Posterior cingulate gyrus (tissue), 11 donors: ENCODE data around the gene MORN5.

Experiments
- DNase-seq, 10 donors: peaks; one replicate each; pipeline versions ENCODE4 v3.0.0 to v3.0.0-alpha.2; 2020 to 2021; ENCODE audit warnings: mixed read lengths in 3 of 10
- intact Hi-C: fragments of 100-400 bp; cut with DNase I; formaldehyde crosslinking; loops from one replicate; pipeline ENCODE4 v1.15.1; 2023

MORN5 gene

GRCh38 chr9:122184551-122184950 is 24.8 kb downstream of the MORN5 start:
- DNase-seq: no peak
- intact Hi-C loops: no loop called here

GRCh38 chr9:122186301-122186700 is 26.6 kb downstream of the MORN5 start:
- intact Hi-C loops: no loop called here
- DNase-seq: no peak

GRCh38 chr9:122186777-122187470 is 27.2 kb downstream of the MORN5 start:
- intact Hi-C loops: no loop called here

GRCh38 chr9:122188369-122188768 is 28.7 kb downstream of the MORN5 start:
- DNase-seq: peak in 1 of 10 donors; percentile 34
- intact Hi-C loops: no loop called here

More at GRCh38 chr9:122186777-122187470, 27.2 kb downstream of the MORN5 start:
- no peak for DNase-seq

- DNase-seq: peak in 5 of 10 donors; percentile 15 to 89 (median 58)
Observed at GRCh38 chr9:122190597-122191381, 31.1 kb downstream of the MORN5 start.

GRCh38 chr9:122191584-122191983 is 31.9 kb downstream of the MORN5 start:
- intact Hi-C loops: no loop called here
- DNase-seq: peak in 1 of 10 donors; percentile 46

More at GRCh38 chr9:122190597-122191381, 31.1 kb downstream of the MORN5 start:
- intact Hi-C loops: no loop called here

- intact Hi-C loops: no loop called here
- DNase-seq: peak in 1 of 10 donors; percentile 46
Observed at GRCh38 chr9:122192261-122192875, 32.7 kb downstream of the MORN5 start.

GRCh38 chr9:122192914-122193525 is 33.3 kb downstream of the MORN5 start:
- intact Hi-C loops: no loop called here
- DNase-seq: peak in 1 of 10 donors; percentile 44

- DNase-seq: peak in 1 of 10 donors; percentile 56
- intact Hi-C loops: no loop called here
Observed at GRCh38 chr9:122193651-122194050, 33.9 kb downstream of the MORN5 start.

GRCh38 chr9:122195875-122196274 is 36.2 kb downstream of the MORN5 start:
- peak in 2 of 10 donors; percentile 59 to 61 for DNase-seq
- intact Hi-C loops: no loop called here

GRCh38 chr9:122197426-122197825 is 37.7 kb downstream of the MORN5 start:
- DNase-seq: no peak
- intact Hi-C loops: no loop called here

- no peak for DNase-seq
- intact Hi-C loops: no loop called here
Observed at GRCh38 chr9:122197882-122198281, 38.2 kb downstream of the MORN5 start.

- DNase-seq: peak in 2 of 10 donors; percentile 40 to 50
Observed at GRCh38 chr9:122200960-122201595, 41.4 kb downstream of the MORN5 start.

GRCh38 chr9:122201641-122202040 is 41.9 kb downstream of the MORN5 start:
- intact Hi-C loops: no loop called here
- DNase-seq: peak in 1 of 10 donors; percentile 65

More at GRCh38 chr9:122200960-122201595, 41.4 kb downstream of the MORN5 start:
- intact Hi-C loops: no loop called here

GRCh38 chr9:122202111-122202510 is 42.4 kb downstream of the MORN5 start:
- peak in 1 of 10 donors; percentile 6 for DNase-seq
- intact Hi-C loops: no loop called here

- no peak for DNase-seq
- intact Hi-C loops: no loop called here
Observed at GRCh38 chr9:122204055-122204454, 44.3 kb downstream of the MORN5 start.

- peak in 3 of 10 donors; percentile 70 to 80 (median 72) for DNase-seq
- intact Hi-C loops: no loop called here
Observed at GRCh38 chr9:122204491-122204890, 44.8 kb downstream of the MORN5 start.

GRCh38 chr9:122205176-122205575 is 45.5 kb downstream of the MORN5 start:
- DNase-seq: peak in 1 of 10 donors; percentile 17
- intact Hi-C loops: no loop called here

GRCh38 chr9:122206118-122207046 is 46.7 kb downstream of the MORN5 start:
- DNase-seq: peak in 2 of 10 donors; percentile 35 to 45
- intact Hi-C loops: no loop called here
